GM12801 (cell line): ENCODE measurements around the gene JMJD7.

Experiments
- TF ChIP-seq, protein P1 (sequence below): IDR thresholded peaks from one replicate; pipeline ENCODE4 v1.5.1; 2011; ENCODE audit warnings: control low read depth; ENCODE audit not compliant: insufficient read length; ENCODE audit errors: extremely low read depth

Gene JMJD7

GRCh38 chr15:41794081-41794480, 33.8 kb upstream of the JMJD7 start:
- TF ChIP-seq, protein P1, sequence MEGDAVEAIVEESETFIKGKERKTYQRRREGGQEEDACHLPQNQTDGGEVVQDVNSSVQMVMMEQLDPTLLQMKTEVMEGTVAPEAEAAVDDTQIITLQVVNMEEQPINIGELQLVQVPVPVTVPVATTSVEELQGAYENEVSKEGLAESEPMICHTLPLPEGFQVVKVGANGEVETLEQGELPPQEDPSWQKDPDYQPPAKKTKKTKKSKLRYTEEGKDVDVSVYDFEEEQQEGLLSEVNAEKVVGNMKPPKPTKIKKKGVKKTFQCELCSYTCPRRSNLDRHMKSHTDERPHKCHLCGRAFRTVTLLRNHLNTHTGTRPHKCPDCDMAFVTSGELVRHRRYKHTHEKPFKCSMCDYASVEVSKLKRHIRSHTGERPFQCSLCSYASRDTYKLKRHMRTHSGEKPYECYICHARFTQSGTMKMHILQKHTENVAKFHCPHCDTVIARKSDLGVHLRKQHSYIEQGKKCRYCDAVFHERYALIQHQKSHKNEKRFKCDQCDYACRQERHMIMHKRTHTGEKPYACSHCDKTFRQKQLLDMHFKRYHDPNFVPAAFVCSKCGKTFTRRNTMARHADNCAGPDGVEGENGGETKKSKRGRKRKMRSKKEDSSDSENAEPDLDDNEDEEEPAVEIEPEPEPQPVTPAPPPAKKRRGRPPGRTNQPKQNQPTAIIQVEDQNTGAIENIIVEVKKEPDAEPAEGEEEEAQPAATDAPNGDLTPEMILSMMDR: no peak

DNA sequence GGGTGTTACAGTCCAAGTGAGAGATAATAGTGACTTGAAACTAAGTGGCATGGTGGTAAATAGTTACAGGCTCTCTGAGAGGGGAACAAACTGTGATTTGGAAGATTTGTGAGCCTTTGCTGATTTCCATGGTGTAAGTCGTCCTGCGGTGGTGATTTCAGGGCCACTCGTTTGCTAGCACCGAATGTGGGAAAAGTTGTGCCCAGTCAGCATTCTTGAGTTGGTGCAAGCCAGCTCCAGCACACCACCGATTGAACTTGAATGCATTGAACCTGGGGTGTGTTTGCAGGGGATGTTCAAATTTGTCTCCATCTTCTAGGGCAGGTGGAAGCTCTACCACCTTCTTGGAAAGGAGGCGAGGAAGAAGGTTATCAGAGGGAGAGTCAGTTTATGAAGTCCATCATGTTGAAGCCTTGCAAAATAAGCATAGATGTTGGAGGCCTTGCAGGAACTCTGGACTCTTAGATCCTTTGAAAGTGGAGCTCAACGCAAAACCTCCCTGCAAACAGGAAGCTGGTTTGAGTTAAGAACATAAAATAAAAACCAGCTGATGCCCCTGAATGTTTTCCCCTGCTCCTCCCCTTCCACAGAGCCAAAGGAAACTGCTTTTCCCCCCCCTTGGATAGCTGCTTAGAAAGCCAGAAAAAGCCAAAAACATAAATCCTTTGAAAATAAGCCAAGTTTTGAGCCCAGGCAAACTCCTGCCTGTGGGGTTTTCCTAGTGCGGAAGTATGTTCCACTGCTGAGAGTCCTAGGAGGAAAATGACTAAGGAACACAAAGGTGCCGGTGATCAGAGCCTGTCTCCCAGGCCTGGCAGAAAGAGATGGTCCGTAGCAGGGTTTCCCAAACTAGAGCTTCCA, 31.7 kb upstream of the JMJD7 start:
- TF ChIP-seq, protein P1: no peak

GRCh38 chr15:41797201-41797944, 30.5 kb upstream of the JMJD7 start:
- TF ChIP-seq, protein P1: no peak

DNA sequence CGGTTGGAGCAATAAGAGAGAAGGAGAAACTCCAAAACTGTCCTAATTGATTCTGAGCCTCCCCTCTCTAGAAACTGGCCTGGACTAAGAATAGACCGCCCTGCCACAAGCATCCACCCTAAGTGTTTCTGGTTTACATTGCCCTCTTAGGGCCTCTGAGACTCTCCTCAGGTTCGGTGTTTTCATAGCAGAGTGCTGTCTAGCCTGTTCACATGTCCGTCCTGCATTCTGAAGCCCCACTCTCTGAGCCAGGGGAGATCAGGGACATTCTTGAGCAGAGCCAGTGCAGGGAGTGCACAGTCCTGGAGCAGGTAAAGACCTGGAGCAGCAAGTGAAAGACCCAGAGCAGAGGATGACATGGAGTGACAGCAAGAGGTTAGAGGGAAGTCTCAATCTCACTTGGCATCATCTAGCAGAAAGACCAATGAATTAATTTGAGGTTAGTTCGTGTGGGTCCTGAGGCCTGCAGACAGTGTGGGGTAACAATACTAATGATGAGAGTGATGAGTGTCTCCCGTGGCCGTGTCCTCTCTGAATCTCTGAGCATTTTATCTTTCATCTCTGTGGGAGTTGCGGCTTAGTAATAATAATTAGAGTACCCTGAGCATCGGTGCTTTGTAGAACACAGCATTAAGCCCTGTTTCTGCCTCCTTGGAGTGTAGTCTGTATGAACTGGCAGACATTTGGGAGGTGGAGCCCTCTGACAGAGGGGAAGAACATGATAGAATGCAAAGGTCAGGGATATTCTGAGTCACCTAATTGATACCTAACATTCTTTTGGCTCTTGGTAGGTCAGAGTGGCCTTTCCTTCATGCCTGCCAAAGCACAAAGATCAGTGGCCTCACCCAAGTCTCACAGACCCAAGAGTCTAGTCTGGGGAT, 29.0 kb upstream of the JMJD7 start:
- TF ChIP-seq, protein P1: no peak

DNA sequence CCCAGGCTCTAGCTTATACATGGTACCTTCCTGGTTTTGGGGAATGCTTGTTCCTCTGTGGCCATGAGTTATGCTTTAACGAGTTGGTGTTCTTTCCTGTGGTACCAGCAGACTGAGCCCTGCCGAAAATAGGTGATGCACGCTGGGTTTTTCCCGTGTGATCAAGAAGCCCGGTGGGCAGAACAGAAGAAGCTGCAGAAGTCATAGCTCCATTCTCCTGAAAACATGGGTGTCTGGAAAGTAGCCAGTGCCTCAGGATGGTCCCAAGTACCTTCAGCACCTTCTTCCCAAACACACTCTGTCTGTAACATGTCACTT, 28.4 kb upstream of the JMJD7 start:
- TF ChIP-seq, protein P1: no peak

- TF ChIP-seq, protein P1: no peak
Measured at GRCh38 chr15:41801185-41801584, 26.7 kb upstream of the JMJD7 start.

DNA sequence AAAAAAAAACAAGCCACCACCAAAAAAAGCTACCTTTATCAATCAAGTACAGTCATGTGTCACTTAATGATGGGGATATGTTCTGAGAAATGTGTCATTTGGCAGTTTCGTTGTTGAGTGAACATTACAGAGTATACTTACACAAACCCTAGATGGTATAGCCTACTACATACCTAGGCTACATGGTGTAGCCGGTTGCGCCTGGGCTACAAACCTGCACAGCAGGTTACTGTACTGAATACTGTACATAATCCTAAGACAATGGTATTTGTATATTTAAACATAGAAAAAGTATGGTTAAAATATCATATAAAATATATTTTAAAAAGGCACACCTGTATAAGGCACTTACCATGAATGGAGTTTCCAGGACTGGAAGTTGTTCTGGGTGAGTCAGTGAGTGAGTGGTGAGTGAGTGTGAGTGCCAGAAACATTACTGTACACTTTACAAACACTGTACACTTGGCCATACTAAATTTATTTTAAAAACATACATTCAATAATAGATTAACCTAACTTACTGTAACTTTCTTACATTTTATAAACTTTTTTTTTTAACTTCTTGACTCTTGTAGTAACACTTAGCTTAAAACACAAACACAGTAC, 25.9 kb upstream of the JMJD7 start:
- TF ChIP-seq, protein P1: no peak
